SU-DHL-6 (cell line): ENCODE results near the gene CD247.

ENCODE experiments used
- H2AFZ ChIP-seq: fragments of 200-600 bp; sonication (generic); 2 replicates; pipeline ENCODE4 v1.6.1; 2014; ENCODE audit warnings: low read depth, mild to moderate bottlenecking, moderate library complexity, mixed read lengths, antibody characterized with exemption, low read length; ENCODE audit not compliant: severe bottlenecking
- H3F3A ChIP-seq: fragments of 200-600 bp; shearing (Covaris generic); 2 replicates; pipeline ENCODE4 v1.6.0; 2016; ENCODE audit warnings: antibody characterized with exemption, mild to moderate bottlenecking; ENCODE audit not compliant: insufficient read depth
- H3K27ac ChIP-seq: fragments of 200-600 bp; sonication (generic); 2 replicates; pipeline ENCODE4 v1.5.1; 2016; ENCODE audit warnings: low read depth, mild to moderate bottlenecking, low read length, moderate library complexity, mixed read lengths
- H3K27me3 ChIP-seq: fragments of 200-600 bp; sonication (generic), shearing (Covaris generic); 2 replicates; pipeline ENCODE4 v1.6.0; 2014; ENCODE audit warnings: mild to moderate bottlenecking, low read length
- H3K36me3 ChIP-seq: fragments of 200-600 bp; sonication (generic); 2 replicates; pipeline ENCODE4 v1.6.1; 2014; ENCODE audit warnings: mild to moderate bottlenecking, low read length, mixed read lengths
- H3K4me2 ChIP-seq: fragments of 300-600, 200-600 bp; shearing (Covaris generic), sonication (generic); 2 replicates; pipeline ENCODE4 v1.6.0; 2014; ENCODE audit warnings: low read length, low read depth, mild to moderate bottlenecking; ENCODE audit not compliant: poor library complexity, severe bottlenecking
- H3K4me3 ChIP-seq: fragments of 200-600 bp; sonication (generic); 2 replicates; pipeline ENCODE4 v1.5.1; 2014; ENCODE audit warnings: antibody characterized with exemption, low read length, mild to moderate bottlenecking, mixed read lengths; ENCODE audit not compliant: insufficient read depth, poor library complexity, severe bottlenecking
- H3K79me2 ChIP-seq: fragments of 200-600 bp; sonication (generic); 2 replicates; pipeline ENCODE4 v1.6.1; 2014; ENCODE audit warnings: mild to moderate bottlenecking, low read length, moderate library complexity; ENCODE audit not compliant: insufficient read depth
- H3K9ac ChIP-seq: fragments of 200-600 bp; sonication (generic); 2 replicates; pipeline ENCODE4 v1.7.0; 2014; ENCODE audit warnings: mild to moderate bottlenecking, low read length
- H3K9me2 ChIP-seq: fragments of 200-600 bp; sonication (generic); replicated peaks from 2 replicates; pipeline ENCODE4 v1.6.1; 2014; ENCODE audit warnings: low read length; ENCODE audit not compliant: insufficient read depth
- H3K9me3 ChIP-seq: fragments of 200-600 bp; sonication (generic); 2 replicates; pipeline ENCODE4 v1.6.1; 2014; ENCODE audit warnings: low read length, mixed read lengths; ENCODE audit not compliant: insufficient read depth
- H4K20me1 ChIP-seq: fragments of 200-600 bp; sonication (generic); 2 replicates; pipeline ENCODE4 v1.6.1; 2014; ENCODE audit warnings: low read depth, mild to moderate bottlenecking, antibody characterized with exemption, low read length, moderate library complexity, mixed read lengths
- EZH2phosphoT487 ChIP-seq: fragments of 200-600 bp; sonication (generic), shearing (Covaris generic); conservative IDR thresholded peaks from 2 replicates; pipeline ENCODE4 v1.6.1; 2018; ENCODE audit warnings: mild to moderate bottlenecking, antibody characterized with exemption, low read length, moderate library complexity, mixed read lengths
- TF ChIP-seq, protein P1 (sequence below): fragments of 200-600 bp; sonication (generic); IDR thresholded peaks from one replicate; pipeline ENCODE4 v1.5.1; 2017; ENCODE audit warnings: antibody characterized with exemption, mild to moderate bottlenecking, low read length, moderate library complexity; ENCODE audit not compliant: insufficient read depth, poor library complexity, severe bottlenecking

Gene CD247

DNA sequence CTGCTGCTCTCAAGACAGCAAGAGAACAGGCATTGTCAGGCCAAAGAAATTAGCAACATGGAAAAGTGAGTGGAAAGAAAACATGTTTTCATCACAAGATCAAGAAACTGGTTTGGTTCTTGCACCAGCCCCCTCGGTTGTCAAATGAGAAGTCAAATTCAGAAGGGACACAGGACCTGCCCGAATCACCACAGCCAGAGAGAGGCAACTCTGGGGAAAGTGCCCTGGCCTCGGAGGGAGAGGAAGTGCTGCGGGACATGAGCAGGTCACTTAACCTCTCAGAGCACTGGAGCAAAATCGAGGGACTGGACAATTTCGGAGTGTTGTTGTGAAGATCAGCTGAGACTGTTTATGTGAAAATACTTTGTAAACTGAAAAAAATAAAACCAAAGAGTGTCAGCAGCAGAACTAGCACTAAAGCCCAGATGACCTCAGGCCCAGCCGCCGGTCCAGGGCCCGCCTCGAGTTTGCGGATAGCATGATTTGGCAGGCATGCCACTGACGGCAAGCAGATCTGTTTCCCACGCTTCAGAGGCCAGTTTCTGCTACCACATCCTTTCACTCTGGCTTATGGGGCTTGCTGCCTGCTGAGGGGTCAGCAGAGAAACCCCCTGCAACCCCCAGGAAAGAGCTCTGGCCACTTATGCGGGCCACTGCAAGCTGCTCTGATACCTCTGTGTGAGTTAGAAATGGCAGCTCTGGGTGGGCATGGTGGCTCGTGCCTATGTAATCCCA, 32.1 kb downstream of the CD247 start:
- no peaks in the 10 kb centered on the region for H3F3A ChIP-seq
- no peaks in the 10 kb centered on the region for H3K79me2 ChIP-seq
- H2AFZ ChIP-seq = no peak overlapping the region
- H3K27ac ChIP-seq = no peak overlapping the region
- no peak overlapping the region for H3K4me3 ChIP-seq
- no peaks in the 10 kb centered on the region for H3K9me2 ChIP-seq
- no peak overlapping the region for H3K9ac ChIP-seq
- H3K27me3 ChIP-seq = no peaks in the 10 kb centered on the region
- H4K20me1 ChIP-seq = no peaks in the 10 kb centered on the region
- H3K36me3 ChIP-seq = no peaks in the 10 kb centered on the region
- TF ChIP-seq, protein P1, sequence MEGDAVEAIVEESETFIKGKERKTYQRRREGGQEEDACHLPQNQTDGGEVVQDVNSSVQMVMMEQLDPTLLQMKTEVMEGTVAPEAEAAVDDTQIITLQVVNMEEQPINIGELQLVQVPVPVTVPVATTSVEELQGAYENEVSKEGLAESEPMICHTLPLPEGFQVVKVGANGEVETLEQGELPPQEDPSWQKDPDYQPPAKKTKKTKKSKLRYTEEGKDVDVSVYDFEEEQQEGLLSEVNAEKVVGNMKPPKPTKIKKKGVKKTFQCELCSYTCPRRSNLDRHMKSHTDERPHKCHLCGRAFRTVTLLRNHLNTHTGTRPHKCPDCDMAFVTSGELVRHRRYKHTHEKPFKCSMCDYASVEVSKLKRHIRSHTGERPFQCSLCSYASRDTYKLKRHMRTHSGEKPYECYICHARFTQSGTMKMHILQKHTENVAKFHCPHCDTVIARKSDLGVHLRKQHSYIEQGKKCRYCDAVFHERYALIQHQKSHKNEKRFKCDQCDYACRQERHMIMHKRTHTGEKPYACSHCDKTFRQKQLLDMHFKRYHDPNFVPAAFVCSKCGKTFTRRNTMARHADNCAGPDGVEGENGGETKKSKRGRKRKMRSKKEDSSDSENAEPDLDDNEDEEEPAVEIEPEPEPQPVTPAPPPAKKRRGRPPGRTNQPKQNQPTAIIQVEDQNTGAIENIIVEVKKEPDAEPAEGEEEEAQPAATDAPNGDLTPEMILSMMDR = no peak
- no peaks in the 10 kb centered on the region for H3K9me3 ChIP-seq
- no peak overlapping the region for H3K4me2 ChIP-seq

DNA sequence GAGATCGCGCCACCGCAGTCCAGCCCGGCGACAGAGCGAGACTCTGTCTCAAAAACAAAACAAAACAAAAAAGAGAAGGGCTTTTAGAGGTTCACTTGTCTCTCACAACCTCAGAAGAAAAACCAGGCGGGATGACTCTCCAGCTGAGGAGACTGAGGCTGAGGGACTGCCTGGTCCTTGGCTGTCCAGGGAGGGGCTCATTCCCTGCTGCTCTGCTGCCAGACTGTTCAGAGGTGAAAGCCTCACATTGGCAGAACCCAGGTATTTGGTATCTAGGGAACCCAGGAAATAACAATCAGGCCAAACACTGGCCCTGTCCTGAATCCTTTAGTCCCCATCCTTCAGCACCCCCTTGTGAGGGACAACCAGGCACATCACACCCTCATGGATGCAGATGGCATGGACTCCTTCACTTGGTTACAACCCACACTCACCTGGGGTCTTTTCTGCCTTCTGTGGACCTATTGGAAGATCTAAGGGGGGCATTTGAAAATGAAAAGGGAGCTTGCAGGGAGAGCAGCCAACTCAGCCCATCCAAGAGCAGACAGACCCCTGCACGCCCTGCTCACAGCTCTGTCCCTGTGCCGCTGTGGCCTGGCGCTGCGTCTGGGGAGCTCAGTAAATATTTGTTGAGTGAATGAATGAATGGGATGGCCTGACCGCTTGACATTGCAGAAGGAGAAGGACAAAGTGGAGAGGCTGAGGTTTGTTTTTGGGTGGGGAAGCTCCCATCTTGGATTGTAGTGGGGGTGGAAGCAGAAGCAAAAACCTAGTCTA, 33.4 kb downstream of the CD247 start:
- TF ChIP-seq, protein P1 = no peak
- no peak for TF ChIP-seq EZH2phosphoT487
- Histone ChIP-seq H3K9me3 (no peaks in the 10 kb centered on the region), H3K36me3 (no peaks in the 10 kb centered on the region), H3K27me3 (no peaks in the 10 kb centered on the region), H4K20me1 (no peaks in the 10 kb centered on the region), H3K4me2 (no peak overlapping the region), H3K27ac (no peak overlapping the region), H3K9ac (no peak overlapping the region), H3K79me2 (no peaks in the 10 kb centered on the region), H3F3A (no peaks in the 10 kb centered on the region), H3K4me3 (no peak overlapping the region), H3K9me2 (no peaks in the 10 kb centered on the region), H2AFZ (no peak overlapping the region)

DNA sequence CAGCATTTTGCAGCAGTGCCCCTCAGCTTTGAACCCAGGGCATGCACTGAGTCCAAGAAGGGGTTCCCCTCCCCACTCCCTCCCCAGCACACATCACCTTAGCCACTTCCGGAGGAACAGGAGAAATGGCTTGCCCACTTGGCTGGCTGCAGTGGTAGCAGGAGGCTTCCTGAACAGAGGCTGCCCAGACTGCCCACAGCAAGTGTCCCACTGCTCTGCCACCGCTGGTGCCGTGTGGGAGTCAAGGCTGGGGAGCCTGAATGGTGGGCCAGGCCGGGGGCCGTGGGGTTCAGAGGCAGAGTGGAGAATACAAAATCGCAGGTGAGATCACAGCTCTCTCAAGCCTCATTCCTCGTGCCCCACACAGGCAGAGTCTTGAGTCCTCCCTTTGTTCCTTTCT, 34.5 kb downstream of the CD247 start:
- TF ChIP-seq, protein P1 = no peak
- TF ChIP-seq EZH2phosphoT487 = no peak
- no peak overlapping the region for H3K4me2 ChIP-seq
- no peaks in the 10 kb centered on the region for H3K9me3 ChIP-seq
- no peak overlapping the region for H3K9ac ChIP-seq
- no peaks in the 10 kb centered on the region for H3F3A ChIP-seq
- H3K27ac ChIP-seq = no peak overlapping the region
- H3K9me2 ChIP-seq = no peaks in the 10 kb centered on the region
- no peaks in the 10 kb centered on the region for H3K36me3 ChIP-seq
- H2AFZ ChIP-seq = no peak overlapping the region
- H3K27me3 ChIP-seq = no peaks in the 10 kb centered on the region
- H3K4me3 ChIP-seq = no peak overlapping the region
- H4K20me1 ChIP-seq = no peaks in the 10 kb centered on the region
- no peaks in the 10 kb centered on the region for H3K79me2 ChIP-seq
